ENCODE measurements around the gene MICALL1.

MICALL1 gene

DNA sequence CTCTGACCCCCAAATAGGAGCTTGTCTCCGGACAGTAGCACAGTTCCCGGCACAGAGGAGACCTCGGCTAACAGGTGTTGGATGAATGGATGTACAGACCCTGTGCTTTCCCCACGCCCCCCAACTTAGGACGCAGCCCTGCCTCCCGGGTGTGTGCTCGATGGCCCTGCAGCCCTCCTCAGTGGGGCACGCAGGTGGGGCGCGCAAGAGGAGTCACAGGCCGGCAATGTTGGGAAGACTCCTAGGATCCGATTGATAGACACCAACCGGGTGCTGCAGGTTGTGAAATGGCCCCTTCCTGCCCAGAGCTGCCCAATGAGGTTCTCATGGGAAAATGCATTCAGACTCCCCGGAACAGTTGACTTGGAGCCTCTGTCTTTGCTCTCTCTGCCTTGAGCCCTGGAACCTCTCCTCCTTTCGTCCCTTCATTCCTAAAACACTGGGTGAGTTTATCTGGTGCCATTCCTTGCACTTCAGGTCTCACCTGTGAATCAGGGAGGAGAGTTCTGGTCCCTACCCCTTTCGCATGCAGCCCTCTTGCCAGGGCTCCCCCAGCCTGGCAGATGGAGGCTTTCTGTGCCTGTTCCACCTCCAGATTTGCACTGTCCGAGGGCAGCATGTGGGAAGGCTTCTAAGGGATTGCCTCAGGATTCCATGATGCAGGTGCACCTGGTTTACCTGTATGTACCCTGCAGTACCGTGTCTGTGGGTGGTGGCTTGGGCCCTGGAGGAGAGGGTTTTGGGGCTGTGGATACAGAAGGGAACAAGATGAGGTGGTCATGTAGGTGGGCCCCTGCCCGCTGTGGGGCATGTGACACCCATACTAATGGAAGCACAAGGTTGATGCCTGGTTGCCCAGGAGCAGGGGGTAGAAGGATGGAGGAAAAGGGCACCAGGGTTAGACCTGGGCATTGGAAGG lies 1.2 kb downstream of the MICALL1 start:
- no peak for DNase-seq

- DNase-seq: no peak
These were observed 3.7 kb downstream of the MICALL1 start for GRCh38 chr22:37909766-37910165.

- DNase-seq: no peak
These were observed 5.0 kb downstream of the MICALL1 start for GRCh38 chr22:37910890-37911672.

GRCh38 chr22:37911697-37912096 lies 5.6 kb downstream of the MICALL1 start:
- no peak for DNase-seq

GRCh38 chr22:37912171-37912570 lies 6.1 kb downstream of the MICALL1 start:
- DNase-seq: no peak

DNA sequence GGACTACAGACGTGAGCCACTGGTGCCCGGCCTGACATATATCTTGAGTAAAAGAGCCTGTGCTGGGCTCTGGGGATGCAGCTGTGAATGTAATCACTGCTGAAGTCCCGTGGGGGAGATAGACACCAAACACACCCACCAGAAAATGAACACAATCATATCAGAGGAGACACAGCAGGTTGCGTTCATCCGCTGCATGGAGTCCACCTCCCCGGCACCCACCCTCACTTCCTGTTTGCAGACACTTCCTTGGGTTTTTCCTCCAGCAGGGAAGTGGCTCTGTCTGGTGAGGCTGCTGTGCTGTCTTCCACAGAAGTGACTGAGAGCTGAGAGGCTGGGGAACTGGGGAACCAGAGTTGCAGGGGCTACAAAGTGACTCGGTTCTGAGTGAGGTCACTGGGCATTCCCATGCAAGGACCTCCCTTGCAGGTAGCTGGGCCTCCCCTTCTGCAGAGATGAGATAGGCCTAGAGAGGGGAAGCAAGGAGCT lies 7.2 kb downstream of the MICALL1 start:
- no peak for DNase-seq

GRCh38 chr22:37916311-37916710 lies 10.2 kb downstream of the MICALL1 start:
- no peak for DNase-seq

- DNase-seq: no peak
These were observed 11.9 kb downstream of the MICALL1 start for GRCh38 chr22:37917874-37918548.

GRCh38 chr22:37918580-37919270 lies 12.6 kb downstream of the MICALL1 start:
- DNase-seq: no peak

- DNase-seq: no peak
These were observed 14.0 kb downstream of the MICALL1 start for GRCh38 chr22:37920126-37920525.

DNA sequence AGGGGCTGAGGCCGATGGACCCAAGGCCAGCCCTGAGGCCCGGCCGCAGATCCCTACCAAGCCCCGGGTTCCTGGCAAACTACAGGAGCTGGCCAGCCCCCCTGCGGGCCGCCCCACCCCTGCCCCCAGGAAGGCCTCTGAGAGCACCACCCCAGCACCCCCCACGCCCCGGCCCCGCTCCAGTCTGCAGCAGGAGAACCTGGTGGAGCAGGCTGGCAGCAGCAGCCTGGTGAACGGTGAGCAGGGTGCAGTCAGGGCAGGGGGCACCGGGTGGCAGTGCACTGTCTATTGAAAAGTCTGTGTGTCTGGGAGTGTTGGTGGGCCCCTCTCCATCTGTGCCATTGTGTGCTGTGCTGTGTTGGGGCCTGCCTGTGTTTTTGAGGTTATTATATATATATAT lies 16.1 kb downstream of the MICALL1 start:
- DNase-seq: no peak

DNA sequence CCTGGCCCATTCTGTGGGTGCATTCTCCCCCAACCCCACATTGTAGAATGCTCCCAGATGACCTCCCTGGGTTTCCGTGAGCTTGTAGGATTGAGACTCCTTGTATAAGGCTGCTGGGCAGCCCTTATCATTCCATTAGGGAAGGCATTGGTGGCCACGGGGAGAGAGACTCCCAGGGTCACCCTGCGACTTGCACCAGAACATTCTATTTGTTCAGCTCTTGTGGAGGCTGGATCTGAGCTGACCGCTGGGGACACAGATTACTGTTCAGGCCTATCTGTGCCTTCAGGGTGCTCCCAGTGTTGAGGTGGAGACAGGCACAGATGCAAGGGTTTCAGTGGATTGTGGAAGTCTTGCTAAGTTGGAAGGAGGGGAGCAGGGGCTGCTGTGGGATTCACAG lies 17.8 kb downstream of the MICALL1 start:
- DNase-seq: no peak

DNA sequence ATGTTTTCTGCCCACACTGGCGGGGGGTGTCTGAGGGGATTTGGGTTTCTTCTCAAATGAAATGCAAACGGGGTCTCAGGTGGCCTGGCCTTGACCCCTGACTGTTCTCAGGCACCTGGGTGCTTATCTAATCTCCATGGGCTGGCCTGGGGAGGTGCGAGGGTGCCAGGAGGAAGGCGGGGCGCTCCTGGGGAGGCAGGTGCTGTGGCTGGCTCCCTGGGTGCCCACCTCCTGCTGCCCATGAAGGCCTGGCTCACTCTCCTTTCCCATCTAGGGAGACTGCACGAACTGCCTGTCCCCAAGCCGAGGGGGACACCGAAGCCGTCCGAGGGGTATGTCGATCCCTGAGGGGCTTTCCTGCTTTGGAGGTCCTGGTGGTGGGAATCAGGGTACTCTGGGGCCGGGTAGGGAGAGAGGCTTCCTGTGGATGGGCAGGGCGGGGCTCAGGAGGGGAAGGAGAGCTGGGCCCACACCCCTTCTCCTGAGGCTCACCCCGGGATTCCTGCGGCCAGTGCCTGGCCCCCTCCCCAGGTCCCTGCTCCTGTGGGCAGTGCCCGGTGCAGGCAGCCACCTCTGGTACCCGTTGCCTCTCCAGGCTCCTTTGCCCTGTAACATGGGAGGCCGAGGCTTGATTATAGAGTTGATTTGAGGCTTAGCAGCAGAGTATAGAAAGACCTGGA lies 18.4 kb downstream of the MICALL1 start:
- no peak for DNase-seq

DNA sequence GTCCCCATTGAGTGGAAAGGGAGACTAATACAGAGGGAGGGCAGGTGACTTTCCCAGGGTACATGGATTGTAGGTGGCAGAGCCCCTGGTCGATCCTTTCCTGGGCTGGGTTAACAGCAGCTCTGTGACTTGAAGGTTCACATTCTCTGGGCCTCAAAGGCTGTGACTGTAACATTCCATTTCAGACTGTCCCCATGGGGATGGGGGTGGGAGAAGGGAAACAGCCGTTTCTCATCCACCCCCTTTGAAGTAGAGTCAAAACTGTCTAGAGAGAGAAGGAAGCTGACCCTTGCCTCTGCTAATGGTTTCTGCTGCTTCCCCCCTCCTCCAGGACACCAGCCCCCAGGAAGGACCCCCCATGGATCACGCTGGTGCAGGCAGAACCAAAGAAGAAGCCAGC lies 19.2 kb downstream of the MICALL1 start:
- DNase-seq: no peak

DNA sequence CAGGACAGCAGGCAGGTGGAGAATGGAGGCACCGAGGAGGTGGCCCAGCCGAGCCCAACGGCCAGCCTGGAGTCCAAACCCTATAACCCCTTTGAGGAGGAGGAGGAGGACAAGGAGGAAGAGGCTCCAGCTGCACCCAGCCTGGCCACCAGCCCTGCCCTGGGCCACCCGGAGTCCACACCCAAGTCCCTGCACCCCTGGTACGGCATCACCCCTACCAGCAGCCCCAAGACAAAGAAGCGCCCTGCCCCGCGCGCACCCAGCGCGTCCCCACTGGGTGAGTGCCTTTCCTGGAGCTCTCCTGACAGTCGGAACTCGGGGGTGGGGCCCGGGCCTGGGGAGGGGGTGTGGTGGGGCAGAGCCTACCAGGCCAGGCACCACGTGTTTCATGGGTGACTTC lies 19.7 kb downstream of the MICALL1 start:
- DNase-seq: no peak

GRCh38 chr22:37926358-37926757 lies 20.3 kb downstream of the MICALL1 start:
- DNase-seq: no peak

DNA sequence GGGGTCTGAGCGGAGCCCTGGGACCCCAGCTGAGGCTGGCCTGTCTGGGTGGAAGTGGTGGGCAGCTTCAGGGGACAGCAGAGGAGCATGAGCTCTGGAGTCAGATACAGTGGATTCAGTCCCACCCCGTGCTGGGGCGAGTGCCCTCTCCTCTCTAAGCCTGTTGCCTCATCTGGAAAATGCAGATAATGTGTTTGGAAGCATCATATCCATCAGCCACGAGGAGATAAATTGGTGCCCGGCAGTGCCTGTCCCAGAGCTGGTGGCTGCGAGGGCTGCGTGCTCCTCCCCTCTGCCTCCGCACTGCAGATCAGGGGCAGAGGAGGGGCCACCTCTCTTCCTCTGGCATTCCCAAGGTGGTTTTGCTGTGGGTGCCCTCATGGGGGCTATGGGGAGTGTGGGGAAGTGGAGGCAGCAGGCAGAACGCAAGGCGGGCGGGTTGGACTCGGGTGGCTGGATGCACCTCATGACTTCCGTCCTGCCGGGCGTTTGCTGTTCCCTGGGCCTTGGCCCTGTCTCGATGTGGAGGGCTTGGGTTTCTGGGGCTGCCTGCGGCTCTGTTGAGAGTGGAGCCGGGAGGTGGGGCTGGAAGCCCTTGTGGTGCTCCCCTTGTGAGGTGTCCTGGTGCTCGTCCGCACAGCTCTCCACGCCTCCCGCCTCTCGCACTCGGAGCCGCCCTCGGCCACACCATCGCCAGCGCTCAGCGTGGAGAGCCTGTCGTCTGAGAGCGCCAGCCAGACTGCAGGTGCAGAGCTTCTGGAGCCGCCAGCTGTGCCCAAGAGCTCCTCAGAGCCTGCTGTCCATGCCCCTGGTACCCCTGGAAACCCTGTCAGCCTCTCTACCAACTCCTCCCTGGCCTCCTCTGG lies 20.9 kb downstream of the MICALL1 start:
- no peak for DNase-seq

DNA sequence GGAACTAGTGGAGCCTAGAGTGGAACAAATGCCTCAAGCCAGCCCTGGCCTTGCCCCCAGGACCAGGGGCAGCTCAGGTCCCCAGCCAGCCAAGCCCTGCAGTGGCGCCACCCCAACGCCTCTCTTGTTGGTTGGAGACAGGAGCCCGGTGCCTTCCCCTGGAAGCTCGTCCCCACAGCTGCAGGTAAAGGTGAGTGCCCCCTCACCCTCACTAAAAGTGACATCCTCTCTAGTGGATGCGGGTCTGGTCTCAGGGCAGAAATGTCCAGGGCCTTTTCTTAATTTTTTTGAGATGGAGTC lies 21.5 kb downstream of the MICALL1 start:
- DNase-seq: no peak

- DNase-seq: no peak
These were observed 23.3 kb downstream of the MICALL1 start for GRCh38 chr22:37929390-37929789.

GRCh38 chr22:37930270-37930951 lies 24.3 kb downstream of the MICALL1 start:
- no peak for DNase-seq

- DNase-seq: no peak
These were observed 24.9 kb downstream of the MICALL1 start for GRCh38 chr22:37930952-37931440.

Measured in NCI-H1436 treated with DMSO at 0.1 percent for 48 hours (cell line).